GM12874 (cell line): ENCODE results near the gene CAPN13.

Experiments
- TF ChIP-seq, protein P1 (sequence below): IDR thresholded peaks from 2 replicates; pipeline ENCODE4 v1.5.1; 2011; ENCODE audit warnings: low read depth, mild to moderate bottlenecking, control low read depth, low read length, moderate library complexity; ENCODE audit not compliant: insufficient read depth

The CAPN13 gene

DNA sequence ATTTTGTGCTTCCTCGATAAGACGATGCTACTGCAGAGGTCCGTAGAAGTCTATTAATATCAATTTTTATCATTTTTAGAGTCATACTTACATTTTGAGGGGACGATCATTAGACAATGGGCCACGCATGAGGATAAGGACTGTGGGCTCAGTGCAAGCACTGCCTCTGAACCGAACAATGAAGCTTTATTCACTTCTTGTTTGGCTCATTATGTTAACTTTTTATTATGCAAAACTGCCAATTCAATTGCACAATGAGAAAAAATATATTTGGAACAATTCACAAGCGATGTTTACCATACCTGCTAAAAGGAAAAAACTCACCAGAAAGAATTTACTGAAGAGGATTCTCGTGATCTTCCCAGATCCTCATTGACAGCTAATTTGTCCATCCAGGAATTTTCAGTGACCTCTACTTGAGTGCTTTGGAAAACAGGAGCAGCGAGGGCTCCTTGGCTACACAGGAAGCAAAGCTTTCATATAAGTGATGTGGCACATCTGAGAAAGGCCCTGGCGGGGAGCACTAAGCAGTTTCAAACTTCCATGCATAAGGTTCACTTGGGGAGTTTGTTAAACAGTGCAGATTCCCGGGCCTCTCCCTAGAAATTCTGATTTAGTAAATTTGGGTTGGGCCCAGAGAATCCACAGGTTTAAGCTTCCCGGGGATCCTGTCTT is 13.3 kb upstream of the CAPN13 start:
- TF ChIP-seq, protein P1, sequence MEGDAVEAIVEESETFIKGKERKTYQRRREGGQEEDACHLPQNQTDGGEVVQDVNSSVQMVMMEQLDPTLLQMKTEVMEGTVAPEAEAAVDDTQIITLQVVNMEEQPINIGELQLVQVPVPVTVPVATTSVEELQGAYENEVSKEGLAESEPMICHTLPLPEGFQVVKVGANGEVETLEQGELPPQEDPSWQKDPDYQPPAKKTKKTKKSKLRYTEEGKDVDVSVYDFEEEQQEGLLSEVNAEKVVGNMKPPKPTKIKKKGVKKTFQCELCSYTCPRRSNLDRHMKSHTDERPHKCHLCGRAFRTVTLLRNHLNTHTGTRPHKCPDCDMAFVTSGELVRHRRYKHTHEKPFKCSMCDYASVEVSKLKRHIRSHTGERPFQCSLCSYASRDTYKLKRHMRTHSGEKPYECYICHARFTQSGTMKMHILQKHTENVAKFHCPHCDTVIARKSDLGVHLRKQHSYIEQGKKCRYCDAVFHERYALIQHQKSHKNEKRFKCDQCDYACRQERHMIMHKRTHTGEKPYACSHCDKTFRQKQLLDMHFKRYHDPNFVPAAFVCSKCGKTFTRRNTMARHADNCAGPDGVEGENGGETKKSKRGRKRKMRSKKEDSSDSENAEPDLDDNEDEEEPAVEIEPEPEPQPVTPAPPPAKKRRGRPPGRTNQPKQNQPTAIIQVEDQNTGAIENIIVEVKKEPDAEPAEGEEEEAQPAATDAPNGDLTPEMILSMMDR = no peak

DNA sequence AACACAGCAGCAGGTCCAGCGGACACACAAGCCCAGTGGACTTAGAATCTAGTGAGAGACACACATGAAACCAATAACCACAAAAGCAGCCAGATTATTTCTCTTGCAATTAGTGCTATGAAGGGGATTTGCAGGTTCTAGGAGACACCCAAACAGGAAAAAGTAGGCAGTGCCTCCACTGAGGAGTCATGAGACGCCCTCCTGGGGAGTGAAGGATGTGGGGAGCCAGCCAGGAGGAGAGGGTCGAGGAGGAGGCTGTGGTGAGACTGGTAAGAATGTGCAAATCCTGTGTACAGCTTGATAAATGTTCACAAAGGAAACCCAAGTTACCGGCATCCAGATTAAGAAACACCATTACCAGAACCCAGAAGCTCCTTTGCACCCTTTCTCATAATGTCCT is 2.7 kb upstream of the CAPN13 start:
- TF ChIP-seq, protein P1 = no peak

- TF ChIP-seq, protein P1 = no peak
Observed at GRCh38 chr2:30808695-30809094, 1.4 kb upstream of the CAPN13 start.

DNA sequence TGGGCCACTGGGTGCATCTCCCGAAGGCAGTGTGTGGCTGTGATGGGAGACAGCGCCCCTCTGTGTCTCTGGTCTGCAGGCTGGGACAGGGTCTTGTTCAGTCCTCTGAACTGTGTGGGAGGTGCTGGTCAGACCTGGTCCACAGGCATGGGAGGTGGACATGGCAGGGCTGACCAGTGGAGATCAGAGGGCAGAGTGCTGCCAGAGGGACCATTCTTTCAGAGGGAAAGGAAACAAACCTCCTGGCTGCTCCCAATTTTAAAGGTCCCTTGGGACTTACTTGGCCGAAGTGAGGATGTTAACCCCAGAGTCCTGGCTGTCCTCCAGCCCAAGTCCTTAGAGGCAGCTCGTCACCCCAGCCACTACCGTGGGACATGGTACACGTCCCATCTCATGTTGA is 4.0 kb downstream of the CAPN13 start:
- TF ChIP-seq, protein P1 = no peak

- TF ChIP-seq, protein P1 = no peak
Observed at GRCh38 chr2:30802611-30803010, 4.6 kb downstream of the CAPN13 start.

DNA sequence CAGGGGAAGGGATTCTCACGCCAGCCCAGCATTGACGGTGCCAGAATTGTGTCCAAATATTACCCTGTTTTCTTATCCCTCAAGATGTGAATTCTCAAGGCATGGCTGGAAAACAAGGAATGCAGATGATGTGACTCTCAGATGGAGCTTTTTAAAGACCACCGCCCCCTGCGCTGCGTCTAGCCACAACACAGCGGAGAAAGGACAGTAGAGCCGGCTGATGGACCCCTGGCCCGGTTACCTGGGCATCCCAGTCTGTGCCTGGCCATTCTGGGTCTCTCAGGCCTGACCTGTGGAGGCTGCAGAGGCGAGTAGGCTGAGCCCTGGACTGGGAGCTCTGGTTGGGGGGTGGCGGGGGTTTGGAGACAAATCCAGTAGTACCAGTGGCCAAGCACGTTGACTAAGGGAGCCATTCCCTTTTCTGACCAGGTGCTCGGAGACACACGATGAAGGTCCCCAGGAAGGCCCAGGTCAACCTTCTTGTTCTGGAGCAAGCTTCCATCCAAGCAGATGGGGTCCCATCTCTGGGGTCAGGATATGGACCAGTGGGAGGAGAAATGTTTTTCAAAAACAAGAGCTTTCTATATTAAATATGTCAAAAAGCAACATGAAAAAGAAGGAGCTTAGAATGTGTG is 5.3 kb downstream of the CAPN13 start:
- TF ChIP-seq, protein P1 = no peak

- TF ChIP-seq, protein P1 = no peak
Observed at GRCh38 chr2:30800159-30800558, 7.1 kb downstream of the CAPN13 start.
